PC-3 (cell line): ENCODE data around the gene SIPA1. TPM values are rescaled to one million over a fixed set of nuclear protein-coding genes. Genes with fewer than 3 reads are reported as not detected.
A peak's percentile ranks its signal among the peaks of the same experiment; 100 is the strongest.

ENCODE experiments used
- ATAC-seq: fragments of 200-7000 bp; cut with Tn5 transposase; 2 replicates; pipeline ENCODE4 v1.9.1; 2020; ENCODE audit warnings: mild to moderate bottlenecking, moderate library complexity
- BruUV-seq: library from RNA; stranded (reverse); fragments of 400-500 nt; replicated peaks from 2 replicates; lab custom pipeline; 2021; lab: Mats Ljungman, UMichigan
- CTCF ChIA-PET: fragments of 300-600 bp; sonication (Branson Sonifier 250); formaldehyde crosslinking; loops from one replicate; lab custom pipeline; 2022; ENCODE audit warnings: antibody characterized with exemption; lab: Charles Lee
- POLR2A ChIA-PET: fragments of 300-600 bp; sonication (Branson Sonifier 250); formaldehyde crosslinking; loops from one replicate; lab custom pipeline; 2022; ENCODE audit warnings: antibody characterized with exemption; ENCODE audit not compliant: unreplicated experiment; lab: Charles Lee
- DNase-seq: peaks from one replicate; pipeline ENCODE4 v3.0.0-alpha.2; 2015
- H2AFZ ChIP-seq: fragments of 300-600 bp; sonication (generic); 2 replicates; pipeline ENCODE4 v1.6.0; 2016; ENCODE audit warnings: antibody characterized with exemption, low read length
- H3F3A ChIP-seq: fragments of 300-600 bp; sonication (generic); one replicate; pipeline ENCODE4 v1.6.0; 2017; ENCODE audit warnings: antibody characterized with exemption, low read length, control low read depth, mild to moderate bottlenecking; ENCODE audit not compliant: unreplicated experiment
- H3K27ac ChIP-seq: fragments of 300-600 bp; sonication (generic); 2 replicates; pipeline ENCODE4 v1.5.1; 2016; ENCODE audit warnings: mild to moderate bottlenecking, low read length
- H3K27me3 ChIP-seq: fragments of 300-600 bp; sonication (generic); 2 replicates; pipeline ENCODE4 v1.6.1; 2016; ENCODE audit warnings: low read length, mixed read lengths
- H3K36me3 ChIP-seq: fragments of 300-600 bp; sonication (generic); 2 replicates; pipeline ENCODE4 v1.6.1; 2016; ENCODE audit warnings: low read depth, mixed run types, low read length, mixed read lengths
- H3K4me1 ChIP-seq: fragments of 300-600 bp; sonication (generic); 2 replicates; pipeline ENCODE4 v1.5.1; 2016; ENCODE audit warnings: low read length; ENCODE audit not compliant: insufficient read depth
- H3K4me2 ChIP-seq: fragments of 300-600 bp; sonication (generic); 2 replicates; pipeline ENCODE4 v1.6.0; 2016; ENCODE audit warnings: low read length
- H3K4me3 ChIP-seq: fragments of 300-600 bp; sonication (generic); 2 replicates; pipeline ENCODE4 v1.5.1; 2016; ENCODE audit warnings: mild to moderate bottlenecking, low read length, mixed read lengths
- H3K79me2 ChIP-seq: fragments of 300-600 bp; sonication (generic); 2 replicates; pipeline ENCODE4 v1.6.1; 2017; ENCODE audit warnings: low read length, mixed read lengths
- H3K9ac ChIP-seq: fragments of 300-600 bp; sonication (generic); 2 replicates; pipeline ENCODE4 v1.6.0; 2016; ENCODE audit warnings: mild to moderate bottlenecking, low read length
- H3K9me2 ChIP-seq: fragments of 300-600 bp; sonication (generic); replicated peaks from 2 replicates; pipeline ENCODE4 v1.6.1; 2016; ENCODE audit warnings: mixed run types, low read length, mixed read lengths
- H3K9me3 ChIP-seq: fragments of 300-600 bp; sonication (generic); 2 replicates; pipeline ENCODE4 v1.6.1; 2016; ENCODE audit warnings: low read length, mixed read lengths
- H4K20me1 ChIP-seq: fragments of 300-600 bp; sonication (generic); 2 replicates; pipeline ENCODE4 v1.6.1; 2016; ENCODE audit warnings: low read length, mixed read lengths
- EZH2 ChIP-seq: fragments of 300-600 bp; sonication (generic); IDR thresholded peaks from one replicate; pipeline ENCODE4 v1.6.1; 2017; ENCODE audit warnings: antibody characterized with exemption, mild to moderate bottlenecking, low read length; ENCODE audit not compliant: unreplicated experiment
- EZH2phosphoT487 ChIP-seq: fragments of 300-600 bp; sonication (generic); IDR thresholded peaks from 2 replicates; pipeline ENCODE4 v1.6.1; 2018; ENCODE audit warnings: mild to moderate bottlenecking, antibody characterized with exemption, low read length, borderline replicate concordance
- intact Hi-C: fragments of 100-400 bp; cut with micrococcal nuclease; formaldehyde crosslinking; loops from 2 replicates; pipeline ENCODE4 v1.9.0; 2023
- total RNA-seq: library from RNA; depleted of rRNA; stranded (reverse); fragments of >200 nt; gene quantifications from 2 replicates; pipeline ENCODE4 v1.2.3, GENCODE V29; 2014
- TF ChIP-seq, protein P1 (sequence below): fragments of 300-600 bp; sonication (generic); conservative IDR thresholded peaks from 2 replicates; pipeline ENCODE4 v1.5.1; 2017; ENCODE audit warnings: antibody characterized with exemption, low read depth, mild to moderate bottlenecking, low read length

SIPA1 gene
- total RNA-seq, 1 experiment from 2014 or later = 113 TPM

GRCh38 chr11:65612691-65613090, 25.2 kb upstream of the SIPA1 start:
- no peak overlapping the region for H3K27ac ChIP-seq
- no peak for TF ChIP-seq EZH2phosphoT487
- TF ChIP-seq, protein P1, sequence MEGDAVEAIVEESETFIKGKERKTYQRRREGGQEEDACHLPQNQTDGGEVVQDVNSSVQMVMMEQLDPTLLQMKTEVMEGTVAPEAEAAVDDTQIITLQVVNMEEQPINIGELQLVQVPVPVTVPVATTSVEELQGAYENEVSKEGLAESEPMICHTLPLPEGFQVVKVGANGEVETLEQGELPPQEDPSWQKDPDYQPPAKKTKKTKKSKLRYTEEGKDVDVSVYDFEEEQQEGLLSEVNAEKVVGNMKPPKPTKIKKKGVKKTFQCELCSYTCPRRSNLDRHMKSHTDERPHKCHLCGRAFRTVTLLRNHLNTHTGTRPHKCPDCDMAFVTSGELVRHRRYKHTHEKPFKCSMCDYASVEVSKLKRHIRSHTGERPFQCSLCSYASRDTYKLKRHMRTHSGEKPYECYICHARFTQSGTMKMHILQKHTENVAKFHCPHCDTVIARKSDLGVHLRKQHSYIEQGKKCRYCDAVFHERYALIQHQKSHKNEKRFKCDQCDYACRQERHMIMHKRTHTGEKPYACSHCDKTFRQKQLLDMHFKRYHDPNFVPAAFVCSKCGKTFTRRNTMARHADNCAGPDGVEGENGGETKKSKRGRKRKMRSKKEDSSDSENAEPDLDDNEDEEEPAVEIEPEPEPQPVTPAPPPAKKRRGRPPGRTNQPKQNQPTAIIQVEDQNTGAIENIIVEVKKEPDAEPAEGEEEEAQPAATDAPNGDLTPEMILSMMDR = no peak
- peak overlapping the region; percentile 94; the same call in 1 of the 2 replicates for H3K9ac ChIP-seq
- H3K79me2 ChIP-seq = peaks cover 73% of the 10 kb centered on the region
- H2AFZ ChIP-seq = no peak overlapping the region
- ChIA-PET POLR2A (interaction anchor here (0.6 kb wide), 1 partner anchor 35 kb away, joined by 3 read pairs; no protein-coding TSS in a partner anchor), CTCF (no interaction called here)
- H4K20me1 ChIP-seq = peaks cover 15% of the 10 kb centered on the region
- no peaks in the 10 kb centered on the region for H3K9me2 ChIP-seq
- ATAC-seq (no peak), DNase-seq (no peak)
- intact Hi-C loops = loop anchor here (10.0 kb wide), 1 partner anchor 68 kb away; no protein-coding TSS in a partner anchor
- H3K27me3 ChIP-seq = no peaks in the 10 kb centered on the region
- BruUV-seq = no TSS peak
- H3K4me3 ChIP-seq = peak overlapping the region; percentile 90
- peaks cover 12% of the 10 kb centered on the region; the same call in 1 of the 2 replicates for H3K36me3 ChIP-seq
- no peaks in the 10 kb centered on the region for H3K9me3 ChIP-seq
- peak overlapping the region; percentile 92 for H3K4me2 ChIP-seq
- no peaks in the 10 kb centered on the region for H3F3A ChIP-seq
- H3K4me1 ChIP-seq = peaks cover 35% of the 10 kb centered on the region

GRCh38 chr11:65613091-65613928, 24.6 kb upstream of the SIPA1 start:
- POLR2A ChIA-PET = interaction anchor here (0.6 to 0.7 kb wide), 2 partner anchors 36 to 43 kb away, joined by 3 read pairs; partner anchors contain the start of gene ZNRD2
- ATAC-seq (no peak), DNase-seq (peak; percentile 20)
- Histone ChIP-seq H3K4me3 (peak overlapping the region; percentile 90), H3K9me3 (no peaks in the 10 kb centered on the region), H3K9me2 (no peaks in the 10 kb centered on the region), H4K20me1 (peaks cover 17% of the 10 kb centered on the region), H3K79me2 (peaks cover 80% of the 10 kb centered on the region), H3K27ac (peak overlapping the region; percentile 81), H3F3A (no peaks in the 10 kb centered on the region), H3K27me3 (no peaks in the 10 kb centered on the region), H3K36me3 (peaks cover 12% of the 10 kb centered on the region; the same call in 1 of the 2 replicates), H3K4me2 (peak overlapping the region; percentile 92), H3K4me1 (peaks cover 35% of the 10 kb centered on the region), H2AFZ (peak overlapping the region; percentile 57; the same call in 1 of the 2 replicates), H3K9ac (peak overlapping the region; percentile 94)
- CTCF ChIA-PET = no interaction called here
- TF ChIP-seq EZH2 (no peak), EZH2phosphoT487 (no peak)
- TF ChIP-seq, protein P1 = no peak; the same call in 1 of the 2 replicates
- intact Hi-C loops = loop anchor here (10.0 kb wide), 1 partner anchor 69 kb away; no protein-coding TSS in a partner anchor
- BruUV-seq = no TSS peak
